Measurements from ENCODE around the gene MRPS23. TPM values are rescaled to one million over a fixed set of nuclear protein-coding genes. Genes with fewer than 3 reads are reported as not detected.

The MRPS23 gene
- total RNA-seq, 1 donor, result 12.3 TPM

DNA sequence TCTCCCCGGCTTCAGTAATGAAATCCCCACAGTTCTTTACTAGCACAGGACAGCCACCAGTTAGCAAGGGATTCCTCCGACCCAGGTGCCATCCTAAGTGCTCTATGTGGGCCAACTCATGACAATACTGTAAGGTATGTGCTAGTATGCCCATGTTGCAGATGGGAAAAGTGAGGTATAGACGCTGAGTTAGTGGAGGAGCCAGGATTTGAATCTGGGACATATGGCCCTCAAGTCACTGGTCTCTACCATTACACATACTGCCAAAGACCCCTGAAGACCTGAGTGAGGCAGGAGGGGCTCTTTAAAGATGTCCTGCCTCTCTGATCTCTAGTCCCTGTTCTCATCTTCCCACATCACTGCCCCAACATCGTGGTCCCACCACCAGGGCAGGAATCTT lies 36.2 kb upstream of the MRPS23 start:
- no peaks in the 10 kb centered on the region for H3K27me3 ChIP-seq (ENCODE audit: insufficient read depth, low read length)
- H3K9me3 ChIP-seq (ENCODE audit: low read depth, low read length), result no peaks in the 10 kb centered on the region
- no peak overlapping the region for H3K4me3 ChIP-seq (ENCODE audit: low read length)
- H3K4me1 ChIP-seq (ENCODE audit: insufficient read depth, low read length), result peaks cover 17% of the 10 kb centered on the region

DNA sequence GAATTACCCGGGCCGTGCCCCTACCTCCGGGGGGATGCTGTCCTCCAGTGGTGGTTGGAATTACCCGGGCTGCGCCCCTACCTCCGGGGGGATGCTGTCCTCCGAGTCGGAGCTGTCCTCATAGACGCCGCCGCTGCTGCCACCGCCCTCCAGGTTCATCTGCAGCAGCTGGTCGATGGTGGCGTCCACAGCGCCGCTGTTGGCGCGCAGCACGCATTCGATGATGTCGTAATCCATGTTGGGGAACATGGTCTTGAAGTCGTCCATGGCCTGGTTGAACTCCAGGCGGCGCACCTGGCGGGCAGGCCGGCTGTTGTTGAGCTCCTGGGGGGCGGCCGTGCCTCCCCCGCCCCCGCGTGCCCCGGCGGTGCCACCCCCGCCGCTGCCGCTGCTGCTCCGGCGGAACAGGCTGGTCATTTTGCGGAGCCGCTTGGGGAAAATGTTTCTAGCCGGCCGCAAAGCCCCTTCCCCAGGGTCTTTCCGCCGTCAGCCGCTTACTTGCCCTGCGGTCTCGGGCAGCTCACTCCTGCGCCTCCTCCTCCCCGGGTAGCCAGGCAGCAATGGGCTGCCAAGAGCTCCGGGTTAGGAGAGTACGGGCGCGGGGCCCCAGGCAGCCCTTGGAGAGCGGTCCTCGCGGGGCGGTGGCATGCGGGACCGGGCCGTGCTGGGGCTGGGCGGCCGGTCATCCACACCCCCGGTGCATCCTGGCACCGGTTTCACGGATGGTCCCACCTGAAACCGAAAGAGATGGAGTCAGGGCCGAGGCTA lies 35.5 kb upstream of the MRPS23 start:
- Histone ChIP-seq H3K9me3 (ENCODE audit: low read depth, low read length) (no peaks in the 10 kb centered on the region), H3K4me1 (ENCODE audit: insufficient read depth, low read length) (peaks cover 10% of the 10 kb centered on the region), H3K4me3 (ENCODE audit: low read length) (no peak overlapping the region), H3K27me3 (ENCODE audit: insufficient read depth, low read length) (no peaks in the 10 kb centered on the region)

DNA sequence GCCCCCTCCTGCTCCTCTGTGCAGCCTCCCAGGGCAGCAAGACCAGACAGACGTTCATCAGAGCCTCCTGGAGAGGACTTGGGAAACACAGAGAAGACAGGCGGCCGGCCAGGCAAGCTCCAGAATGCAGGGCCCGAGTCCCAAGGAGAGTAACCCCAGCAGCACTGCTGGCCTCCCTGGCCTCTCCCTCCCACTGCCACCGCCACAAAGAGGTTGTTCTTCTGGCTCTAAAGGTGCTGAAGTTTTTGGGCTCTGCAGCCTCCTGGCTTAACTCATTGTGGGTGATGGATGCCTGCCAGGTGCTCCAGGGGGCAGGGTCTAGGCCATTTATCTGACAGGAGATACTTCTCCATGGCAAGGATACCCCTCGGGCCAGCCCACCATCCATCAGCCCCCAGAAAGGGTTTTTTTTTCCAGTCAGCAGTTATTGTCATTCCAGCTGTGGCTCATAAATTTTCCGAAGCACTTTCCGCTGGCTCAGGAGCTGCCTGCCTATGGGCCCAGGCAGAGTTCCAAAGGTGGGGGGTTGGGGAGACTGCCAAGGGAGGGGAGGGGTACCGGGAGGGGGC lies 32.0 kb upstream of the MRPS23 start:
- Histone ChIP-seq H3K9me3 (ENCODE audit: low read depth, low read length) (no peaks in the 10 kb centered on the region), H3K4me3 (ENCODE audit: low read length) (no peak overlapping the region), H3K4me1 (ENCODE audit: insufficient read depth, low read length) (peaks cover 5% of the 10 kb centered on the region), H3K27me3 (ENCODE audit: insufficient read depth, low read length) (no peaks in the 10 kb centered on the region)

DNA sequence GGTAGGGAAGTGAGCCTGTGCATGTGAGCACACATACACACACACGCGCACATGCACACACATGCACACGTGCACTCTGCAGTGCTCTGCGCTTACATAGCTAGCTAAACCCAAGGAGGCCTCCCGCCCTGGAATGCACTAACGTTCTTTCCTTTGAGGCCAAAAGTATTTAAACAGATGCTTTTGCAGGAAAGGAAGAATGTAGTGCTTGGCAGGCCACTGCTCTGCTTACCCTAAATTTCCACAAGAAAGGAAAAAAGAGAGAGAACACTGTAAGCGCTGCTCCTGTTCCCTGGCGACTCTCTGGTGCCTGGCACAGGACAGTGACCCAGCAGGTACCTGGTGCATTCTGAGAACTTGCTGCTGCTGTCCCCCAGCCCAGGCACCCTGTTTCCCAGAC lies 31.3 kb upstream of the MRPS23 start:
- Histone ChIP-seq H3K9me3 (ENCODE audit: low read depth, low read length) (no peaks in the 10 kb centered on the region), H3K27me3 (ENCODE audit: insufficient read depth, low read length) (no peaks in the 10 kb centered on the region), H3K4me1 (ENCODE audit: insufficient read depth, low read length) (peaks cover 5% of the 10 kb centered on the region), H3K4me3 (ENCODE audit: low read length) (no peak overlapping the region)

DNA sequence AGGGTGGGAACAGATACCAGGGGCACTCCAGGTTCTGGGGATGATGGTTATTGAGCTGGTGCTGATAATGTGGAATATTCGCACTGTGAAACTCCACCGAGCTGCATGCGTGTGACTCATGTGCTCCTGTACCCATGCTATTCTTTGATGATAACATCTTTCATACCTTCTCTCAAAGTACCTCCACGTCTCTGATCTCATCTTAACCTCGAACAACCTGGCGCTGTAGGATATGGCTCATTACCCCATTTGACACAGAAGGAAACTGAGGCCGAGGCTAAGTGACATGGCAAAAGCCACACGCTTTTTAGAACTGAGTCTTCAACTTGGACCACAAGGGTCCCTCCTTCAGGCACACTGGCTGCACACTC lies 30.2 kb upstream of the MRPS23 start:
- Histone ChIP-seq H3K4me1 (ENCODE audit: insufficient read depth, low read length) (peaks cover 8% of the 10 kb centered on the region), H3K27me3 (ENCODE audit: insufficient read depth, low read length) (no peaks in the 10 kb centered on the region), H3K9me3 (ENCODE audit: low read depth, low read length) (no peaks in the 10 kb centered on the region), H3K4me3 (ENCODE audit: low read length) (no peak overlapping the region)

DNA sequence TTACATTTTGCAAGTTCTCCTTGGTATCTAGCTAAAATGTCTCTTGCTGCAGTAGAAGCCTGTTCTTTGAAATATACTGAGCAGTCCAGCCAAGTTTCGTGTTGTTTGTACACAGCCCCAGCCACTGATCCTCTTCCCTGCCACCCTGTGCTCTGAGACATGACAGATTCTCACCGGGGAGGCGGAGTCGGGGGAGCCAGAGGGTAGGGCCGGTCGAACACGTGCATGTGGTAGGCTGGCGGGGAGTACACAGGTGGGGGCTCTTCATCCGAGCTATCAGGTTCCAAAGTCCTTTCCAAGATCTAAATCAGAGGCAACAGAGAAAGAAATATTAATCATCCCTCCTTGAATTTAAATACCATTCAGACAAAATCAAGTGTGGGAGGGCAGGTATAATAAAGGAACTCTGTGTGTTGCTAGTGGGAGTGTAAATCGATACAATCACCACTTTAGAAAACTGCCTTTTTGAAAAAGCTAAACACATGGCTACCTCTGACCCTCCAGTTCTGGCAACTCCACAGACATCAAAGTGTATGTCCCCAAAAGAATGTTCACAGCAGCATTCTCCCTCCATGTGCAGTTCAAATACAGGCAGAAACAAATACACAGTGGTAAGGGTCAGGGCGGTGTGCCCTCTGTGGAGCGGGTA lies 29.7 kb upstream of the MRPS23 start:
- H3K4me1 ChIP-seq (ENCODE audit: insufficient read depth, low read length), result peaks cover 12% of the 10 kb centered on the region
- no peak overlapping the region for H3K4me3 ChIP-seq (ENCODE audit: low read length)
- no peaks in the 10 kb centered on the region for H3K9me3 ChIP-seq (ENCODE audit: low read depth, low read length)
- no peaks in the 10 kb centered on the region for H3K27me3 ChIP-seq (ENCODE audit: insufficient read depth, low read length)

DNA sequence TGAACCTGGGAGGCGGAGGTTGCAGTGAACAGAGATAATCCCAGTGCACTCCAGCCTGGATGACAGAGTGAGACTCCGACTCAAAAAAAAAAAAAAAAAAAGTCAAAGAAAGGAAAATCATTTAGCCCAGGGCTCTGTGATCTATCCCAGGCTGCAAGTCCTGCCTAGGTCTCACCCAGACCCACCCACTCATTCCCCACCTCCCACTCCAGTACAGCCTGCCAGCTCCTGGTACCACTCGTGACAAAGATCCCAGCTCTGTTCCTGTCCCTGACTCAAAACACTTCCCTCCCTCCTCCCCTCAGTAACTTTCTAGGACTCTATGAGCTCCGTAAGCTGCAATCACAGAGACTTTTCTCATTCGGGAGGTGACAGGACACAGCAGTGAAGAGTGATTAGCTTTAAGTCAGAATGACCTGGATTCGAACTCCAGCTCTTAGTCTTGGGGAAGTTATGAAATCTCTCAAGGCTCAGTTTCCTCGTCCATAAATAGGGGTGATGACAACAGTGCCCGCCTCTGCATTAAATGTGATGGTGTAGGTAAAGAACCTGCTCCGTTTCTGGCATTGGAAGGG lies 28.0 kb upstream of the MRPS23 start:
- peaks cover 29% of the 10 kb centered on the region for H3K4me1 ChIP-seq (ENCODE audit: insufficient read depth, low read length)
- no peak overlapping the region for H3K4me3 ChIP-seq (ENCODE audit: low read length)
- H3K27me3 ChIP-seq (ENCODE audit: insufficient read depth, low read length), result peaks cover 3% of the 10 kb centered on the region
- no peaks in the 10 kb centered on the region for H3K9me3 ChIP-seq (ENCODE audit: low read depth, low read length)

DNA sequence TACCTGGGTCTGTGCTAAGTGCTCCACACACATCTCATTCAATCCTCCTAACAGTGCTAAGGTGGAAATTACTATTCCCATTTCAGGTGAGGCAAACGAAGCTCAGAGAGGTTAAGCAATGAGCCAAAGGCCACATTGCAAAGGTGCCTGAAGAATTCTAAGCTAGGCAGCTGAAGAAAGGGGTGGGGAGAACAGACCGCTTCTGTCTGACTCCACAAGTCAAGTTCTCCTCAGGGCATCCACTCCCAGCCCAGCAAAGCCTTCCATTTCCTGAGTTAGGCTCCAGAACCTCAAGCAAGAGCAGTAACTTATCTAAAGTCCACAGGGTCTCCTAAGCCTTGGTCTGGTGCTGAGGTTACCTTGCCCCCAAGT lies 27.0 kb upstream of the MRPS23 start:
- Histone ChIP-seq H3K4me1 (ENCODE audit: insufficient read depth, low read length) (peaks cover 39% of the 10 kb centered on the region), H3K9me3 (ENCODE audit: low read depth, low read length) (no peaks in the 10 kb centered on the region), H3K4me3 (ENCODE audit: low read length) (no peak overlapping the region), H3K27me3 (ENCODE audit: insufficient read depth, low read length) (peaks cover 3% of the 10 kb centered on the region)

DNA sequence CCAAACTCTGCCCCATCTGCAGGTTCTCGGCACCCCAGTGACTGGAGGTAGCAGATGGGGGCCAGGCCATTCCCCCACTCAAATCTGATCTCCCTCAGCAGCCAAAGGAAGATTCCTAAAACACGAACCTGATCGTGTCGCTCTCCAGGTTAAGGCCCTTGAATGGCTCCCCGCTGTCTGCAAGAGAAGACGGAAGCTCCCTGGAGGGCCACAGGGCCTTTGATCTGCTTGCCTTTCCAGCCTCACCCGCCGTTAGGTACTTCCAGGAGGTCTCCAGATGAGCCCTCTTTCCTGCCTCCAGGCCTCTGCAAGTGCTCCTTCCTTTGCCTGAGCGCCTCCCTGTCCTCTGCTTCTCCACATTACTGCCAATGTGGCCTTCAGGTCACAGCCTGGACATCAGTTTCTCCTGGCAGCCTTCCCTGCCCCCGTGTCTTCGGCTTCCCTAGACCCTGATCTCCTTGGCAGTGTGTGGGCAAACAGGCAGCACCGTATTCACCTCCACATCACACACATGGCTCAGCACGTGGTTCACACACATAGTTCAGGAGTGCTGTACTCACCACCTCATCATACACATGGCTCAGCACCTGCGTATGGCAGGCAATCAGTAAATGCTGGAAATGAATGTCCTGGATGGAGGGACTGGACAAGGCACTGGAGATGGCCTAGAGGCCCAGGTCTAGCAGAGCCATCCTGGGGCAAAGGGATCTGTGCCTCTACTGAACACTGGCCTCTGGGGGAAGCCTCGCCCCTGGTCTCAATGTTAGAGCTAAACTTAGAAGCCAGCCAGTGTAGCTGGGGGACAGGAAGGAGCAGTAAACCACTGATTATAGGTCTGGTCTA lies 26.4 kb upstream of the MRPS23 start:
- no peaks in the 10 kb centered on the region for H3K9me3 ChIP-seq (ENCODE audit: low read depth, low read length)
- H3K4me1 ChIP-seq (ENCODE audit: insufficient read depth, low read length), result peaks cover 39% of the 10 kb centered on the region
- H3K4me3 ChIP-seq (ENCODE audit: low read length), result no peak overlapping the region
- H3K27me3 ChIP-seq (ENCODE audit: insufficient read depth, low read length), result peaks cover 3% of the 10 kb centered on the region

DNA sequence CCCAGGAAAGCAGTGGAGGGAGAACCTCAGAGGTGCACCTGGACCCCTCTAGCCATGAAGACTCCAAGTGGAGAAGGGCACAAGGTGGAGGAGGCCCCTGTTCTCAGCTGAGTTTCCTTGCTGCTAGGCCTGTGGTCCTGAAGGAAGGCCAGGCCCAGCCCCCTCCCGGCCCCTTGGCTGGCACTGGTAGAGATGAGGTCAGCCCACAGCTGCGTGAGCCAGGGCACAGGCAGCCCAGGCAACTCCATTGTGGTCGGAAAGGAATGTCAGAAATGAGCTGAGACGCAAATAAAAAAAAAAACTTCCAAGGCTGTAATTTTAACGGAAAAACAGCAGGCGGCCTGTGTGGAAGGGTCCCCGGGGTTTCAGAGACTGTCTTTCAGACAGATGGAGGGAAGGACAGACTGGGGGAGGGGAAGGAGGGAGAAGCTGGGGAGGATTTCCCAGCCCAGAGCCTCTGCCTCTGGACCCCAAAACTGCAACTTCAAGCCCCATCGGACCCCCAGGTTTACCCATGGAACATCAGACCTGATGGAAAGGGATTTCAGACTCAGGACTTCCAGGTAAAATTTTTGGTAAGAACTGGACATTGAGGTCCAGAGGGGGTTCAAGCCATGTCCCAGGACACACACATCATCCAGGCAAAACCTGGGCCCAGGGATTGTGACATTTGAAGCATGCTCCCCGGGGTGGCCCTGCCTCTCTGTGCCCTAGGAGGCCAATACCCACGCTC lies 25.6 kb upstream of the MRPS23 start:
- Histone ChIP-seq H3K4me1 (ENCODE audit: insufficient read depth, low read length) (peaks cover 39% of the 10 kb centered on the region), H3K4me3 (ENCODE audit: low read length) (no peak overlapping the region), H3K27me3 (ENCODE audit: insufficient read depth, low read length) (peaks cover 3% of the 10 kb centered on the region), H3K9me3 (ENCODE audit: low read depth, low read length) (no peaks in the 10 kb centered on the region)

DNA sequence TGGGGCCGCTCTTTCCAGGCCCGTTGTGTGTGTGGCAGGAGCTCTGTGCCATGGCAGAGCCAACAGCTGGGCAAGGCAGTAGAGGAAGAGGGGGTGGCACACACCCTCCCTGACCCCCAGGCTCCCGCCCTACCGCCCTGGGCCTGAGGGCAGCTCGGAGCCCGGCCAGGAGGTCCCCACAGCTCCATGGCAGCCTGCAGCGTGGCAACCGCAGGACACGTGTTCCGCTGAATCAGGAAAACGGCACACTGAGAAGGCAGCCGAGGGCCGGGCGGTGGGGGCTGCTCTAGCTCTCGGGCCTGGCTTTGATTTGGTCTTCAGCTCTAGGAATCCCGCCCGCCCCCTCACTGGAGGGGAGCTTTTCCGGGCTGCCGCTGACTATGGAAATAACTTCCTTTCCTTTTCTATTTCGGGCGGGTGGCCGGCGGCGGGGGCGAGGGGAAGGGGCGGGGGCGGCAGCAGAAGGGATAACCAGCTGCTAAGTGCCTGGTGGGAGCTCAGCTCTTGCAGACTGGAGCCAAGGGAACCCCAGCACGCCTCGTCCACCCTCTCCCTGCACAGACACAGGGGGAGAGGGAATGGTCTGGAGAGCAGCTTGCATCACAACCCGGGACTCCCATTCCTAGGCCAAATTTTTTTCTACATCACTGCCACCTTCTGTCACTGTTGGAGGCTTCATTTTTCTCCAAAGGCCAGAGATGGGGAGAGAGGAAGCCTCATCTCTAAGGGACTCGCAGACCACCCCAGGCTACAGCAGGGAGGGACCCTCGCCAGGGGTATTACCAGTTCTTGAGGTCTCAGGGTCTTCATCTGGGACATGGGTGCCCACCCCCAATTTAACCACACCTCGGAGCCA lies 24.8 kb upstream of the MRPS23 start:
- H3K4me1 ChIP-seq (ENCODE audit: insufficient read depth, low read length), result peaks cover 39% of the 10 kb centered on the region
- no peak overlapping the region for H3K4me3 ChIP-seq (ENCODE audit: low read length)
- H3K27me3 ChIP-seq (ENCODE audit: insufficient read depth, low read length), result peaks cover 3% of the 10 kb centered on the region

DNA sequence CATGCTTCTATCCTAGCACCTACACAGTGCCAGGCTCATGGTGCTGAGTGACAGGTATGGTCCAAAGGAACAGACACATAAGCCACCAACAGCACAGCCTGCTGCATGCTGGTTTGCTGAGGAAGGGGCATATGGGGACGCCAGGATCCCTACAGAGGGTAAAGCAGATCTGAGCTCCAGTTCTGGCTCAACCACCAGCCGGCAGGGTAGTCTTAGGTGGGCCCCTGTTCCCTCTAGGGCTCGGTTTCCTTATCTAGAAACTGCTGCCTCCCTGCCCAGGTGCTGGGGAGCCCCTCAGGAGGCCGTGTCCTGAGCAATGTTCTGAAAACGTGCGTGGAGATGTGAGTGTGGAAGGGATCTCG lies 24.2 kb upstream of the MRPS23 start:
- no peaks in the 10 kb centered on the region for H3K9me3 ChIP-seq (ENCODE audit: low read depth, low read length)
- H3K4me3 ChIP-seq (ENCODE audit: low read length), result no peak overlapping the region
- peaks cover 3% of the 10 kb centered on the region for H3K27me3 ChIP-seq (ENCODE audit: insufficient read depth, low read length)
- peaks cover 43% of the 10 kb centered on the region for H3K4me1 ChIP-seq (ENCODE audit: insufficient read depth, low read length)

More for the DNA sequence above, 24.8 kb upstream of the MRPS23 start:
- H3K9me3 ChIP-seq (ENCODE audit: low read depth, low read length), result no peaks in the 10 kb centered on the region

DNA sequence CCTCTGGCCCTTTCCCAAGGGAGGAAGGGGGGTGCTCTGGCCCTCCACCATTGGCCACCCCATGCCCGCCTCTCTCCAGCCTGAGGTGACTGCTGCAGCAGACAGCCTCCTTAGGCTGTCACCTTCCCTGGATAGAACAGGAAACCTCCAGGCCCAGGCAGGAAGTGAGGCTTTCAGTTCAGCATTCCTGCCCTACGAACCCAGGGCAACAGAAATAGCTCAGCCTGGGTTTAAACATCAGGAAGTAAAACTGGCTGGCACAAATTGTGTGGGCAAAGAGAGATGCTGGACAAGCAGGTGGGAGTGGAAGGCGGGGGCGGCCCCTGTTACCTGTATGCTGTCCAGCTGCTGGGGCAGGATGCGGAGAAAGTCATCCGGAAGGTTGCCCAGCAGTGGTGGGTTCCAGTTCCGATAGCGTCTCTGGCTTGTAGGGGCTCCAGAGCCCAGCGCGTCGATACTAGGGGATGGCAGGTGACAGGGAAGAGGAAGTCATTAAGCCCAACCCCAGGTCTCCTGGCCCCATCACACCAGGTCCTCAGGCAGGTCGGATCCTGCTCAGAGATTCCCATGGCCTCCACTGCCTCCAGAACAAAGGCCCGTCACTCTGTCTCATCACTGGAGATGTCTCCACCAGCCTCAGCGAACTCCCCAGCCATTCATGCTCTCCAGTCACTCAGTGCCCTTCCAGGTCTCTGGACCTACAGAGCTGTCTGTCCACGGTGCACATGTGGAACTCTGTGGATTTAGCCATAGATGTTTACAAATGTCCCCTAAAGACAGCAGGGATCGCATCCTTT lies 23.6 kb upstream of the MRPS23 start:
- peaks cover 3% of the 10 kb centered on the region for H3K27me3 ChIP-seq (ENCODE audit: insufficient read depth, low read length)
- H3K4me3 ChIP-seq (ENCODE audit: low read length), result no peak overlapping the region
- H3K9me3 ChIP-seq (ENCODE audit: low read depth, low read length), result no peaks in the 10 kb centered on the region
- peaks cover 48% of the 10 kb centered on the region for H3K4me1 ChIP-seq (ENCODE audit: insufficient read depth, low read length)

Data from mononuclear cell (primary cell).